ENCODE measurements around the gene CDC5L. TPM values are rescaled to one million over a fixed set of nuclear protein-coding genes. Genes with fewer than 3 reads are reported as not detected.

The CDC5L gene
- total RNA-seq, 2 donors from 2014 or later = 28.9 to 30.5 TPM

- no peak for DNase-seq
- H3K27me3 ChIP-seq (ENCODE audit: control insufficient read depth, insufficient read depth, low read length, poor library complexity, severe bottlenecking) = no peaks in the 10 kb centered on the region
- no peaks in the 10 kb centered on the region for H3K36me3 ChIP-seq (ENCODE audit: control insufficient read depth, insufficient read depth, low read length)
- Mint-ChIP-seq H3K4me1 (no peaks in the 10 kb centered on the region), H3K9me3 (no peaks in the 10 kb centered on the region), H3K27ac (no peak overlapping the region), H3K4me3 (no peak overlapping the region), H3K27me3 (ENCODE audit: insufficient read depth) (no peaks in the 10 kb centered on the region), H3K36me3 (ENCODE audit: low read depth) (no peaks in the 10 kb centered on the region)
- no peaks in the 10 kb centered on the region for H3K4me1 ChIP-seq (ENCODE audit: control insufficient read depth, insufficient read depth, low read length)
- no peak for TF ChIP-seq CTCF (conservative IDR thresholded peaks at IDR 0.05)
- H3K9me3 ChIP-seq (ENCODE audit: control insufficient read depth, low read length) = no peaks in the 10 kb centered on the region
- no peak overlapping the region for H3K4me3 ChIP-seq (ENCODE audit: low read length)
- H3K9ac ChIP-seq (ENCODE audit: extremely low read depth, low read length, poor library complexity, severe bottlenecking) = no peak overlapping the region
- no peak overlapping the region for H3K27ac ChIP-seq (ENCODE audit: low read depth, low read length)
- 92 to 95% methylated on average over 10 to 13 of the region's 13 CpGs for WGBS, 2 experiments (ENCODE audit: insufficient coverage in 1 of 2, insufficient read length in 1 of 2)
These were observed 75.6 kb downstream of the CDC5L start for GRCh38 chr6:44462797-44463727.

- H3K27me3 ChIP-seq (ENCODE audit: control insufficient read depth, insufficient read depth, low read length, poor library complexity, severe bottlenecking) = no peaks in the 10 kb centered on the region
- H3K36me3 ChIP-seq (ENCODE audit: control insufficient read depth, insufficient read depth, low read length) = no peaks in the 10 kb centered on the region
- Mint-ChIP-seq H3K36me3 (ENCODE audit: low read depth) (no peaks in the 10 kb centered on the region), H3K27me3 (ENCODE audit: insufficient read depth) (no peaks in the 10 kb centered on the region), H3K9me3 (no peaks in the 10 kb centered on the region), H3K27ac (no peak overlapping the region), H3K4me1 (no peaks in the 10 kb centered on the region), H3K4me3 (no peak overlapping the region)
- 92 to 98% methylated on average over 8 to 11 of the region's 11 CpGs for WGBS, 2 experiments (ENCODE audit: insufficient coverage in 1 of 2, insufficient read length in 1 of 2)
- DNase-seq = no peak
- no peaks in the 10 kb centered on the region for H3K9me3 ChIP-seq (ENCODE audit: control insufficient read depth, low read length)
- TF ChIP-seq CTCF (conservative IDR thresholded peaks at IDR 0.05) = no peak
- H3K4me3 ChIP-seq (ENCODE audit: low read length) = no peak overlapping the region
- no peaks in the 10 kb centered on the region for H3K4me1 ChIP-seq (ENCODE audit: control insufficient read depth, insufficient read depth, low read length)
- no peak overlapping the region for H3K9ac ChIP-seq (ENCODE audit: extremely low read depth, low read length, poor library complexity, severe bottlenecking)
- no peak overlapping the region for H3K27ac ChIP-seq (ENCODE audit: low read depth, low read length)
These were observed 76.4 kb downstream of the CDC5L start for GRCh38 chr6:44463728-44464450.

GRCh38 chr6:44464527-44465310 lies 77.2 kb downstream of the CDC5L start:
- Histone ChIP-seq H3K27ac (ENCODE audit: low read depth, low read length) (no peak overlapping the region), H3K36me3 (ENCODE audit: control insufficient read depth, insufficient read depth, low read length) (no peaks in the 10 kb centered on the region), H3K9me3 (ENCODE audit: control insufficient read depth, low read length) (no peaks in the 10 kb centered on the region), H3K4me1 (ENCODE audit: control insufficient read depth, insufficient read depth, low read length) (no peaks in the 10 kb centered on the region), H3K9ac (ENCODE audit: extremely low read depth, low read length, poor library complexity, severe bottlenecking) (no peak overlapping the region), H3K4me3 (ENCODE audit: low read length) (no peak overlapping the region), H3K27me3 (ENCODE audit: control insufficient read depth, insufficient read depth, low read length, poor library complexity, severe bottlenecking) (no peaks in the 10 kb centered on the region)
- TF ChIP-seq CTCF (conservative IDR thresholded peaks at IDR 0.05) = no peak
- Mint-ChIP-seq H3K4me1 (no peaks in the 10 kb centered on the region), H3K4me3 (no peak overlapping the region), H3K36me3 (ENCODE audit: low read depth) (no peaks in the 10 kb centered on the region), H3K9me3 (no peaks in the 10 kb centered on the region), H3K27me3 (ENCODE audit: insufficient read depth) (no peaks in the 10 kb centered on the region), H3K27ac (no peak overlapping the region)
- WGBS, 2 experiments (ENCODE audit: insufficient coverage in 1 of 2, insufficient read length in 1 of 2) = 92 to 95% methylated on average over 11 to 13 of the region's 13 CpGs
- no peak for DNase-seq

Data from endodermal cell (in vitro differentiated cells).